ENCODE data around the gene FAM24B. TPM values are rescaled to one million over a fixed set of nuclear protein-coding genes. Genes with fewer than 3 reads are reported as not detected.

Gene FAM24B
- total and polyA plus RNA-seq, 2 donors (not counting 3 experiments of a cell fraction or from before 2014, with no cell fraction given) = 9.3 to 10.6 TPM

DNA sequence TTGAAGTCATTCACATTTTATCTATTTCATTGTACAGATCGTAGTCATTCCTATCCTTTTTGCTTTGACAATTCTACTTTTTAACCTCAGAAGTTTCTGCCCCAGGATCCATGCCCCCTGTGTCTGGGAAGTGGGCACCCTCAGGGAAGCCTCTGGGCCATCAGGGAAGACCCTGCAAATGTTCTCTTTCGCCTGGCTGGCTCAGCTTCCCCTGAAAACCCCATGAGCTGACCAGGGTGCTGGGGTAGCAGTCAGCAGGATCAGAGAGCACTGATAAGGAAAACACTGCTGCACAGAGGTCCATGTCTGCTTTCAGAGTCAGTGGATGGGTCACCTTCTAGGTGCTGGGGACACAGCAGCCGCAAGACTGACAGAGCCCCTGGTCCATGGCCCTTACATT, 57.6 kb downstream of the FAM24B start:
- Histone ChIP-seq H3K27me3 (ENCODE audit: control insufficient read depth in 2 of 2, insufficient read depth in 2 of 2, low read length in 2 of 2) (peaks cover 4 to 35% of the 10 kb centered on the region in 2 experiments), H3K4me2 (ENCODE audit: insufficient read depth, low read length) (no peak overlapping the region), H3K79me2 (ENCODE audit: control insufficient read depth, insufficient read depth, low read length) (no peaks in the 10 kb centered on the region), H2AFZ (ENCODE audit: low read depth, low read length) (no peak overlapping the region), H3K4me3 (replicated peaks in 1 of 3; ENCODE audit: insufficient read depth in 1 of 3, low read depth in 1 of 3, low read length in 3 of 3) (no peak overlapping the region), H3K9ac (replicated peaks; ENCODE audit: extremely low read depth, insufficient read depth, low read length) (no peak overlapping the region), H3K9me1 (replicated peaks; ENCODE audit: control insufficient read depth, extremely low read depth, insufficient read depth, low read length) (no peaks in the 10 kb centered on the region), H3K4me1 (ENCODE audit: control insufficient read depth, extremely low read depth, insufficient read depth, low read length) (no peaks in the 10 kb centered on the region), H3K27ac (ENCODE audit: insufficient read depth, low read depth, low read length) (no peak overlapping the region), H3K9me3 (replicated peaks; ENCODE audit: control insufficient read depth, insufficient read depth, low read length) (no peaks in the 10 kb centered on the region), H4K20me1 (replicated peaks; ENCODE audit: control insufficient read depth, extremely low read depth, insufficient read depth, low read length) (no peaks in the 10 kb centered on the region), H3K36me3 (ENCODE audit: control insufficient read depth in 2 of 2, extremely low read depth in 1 of 2, insufficient read depth in 2 of 2, low read length in 2 of 2) (no peaks in the 10 kb centered on the region)
- intact Hi-C loops (cut with micrococcal nuclease) = no loop called here
- BruUV-seq (replicated peaks) = no TSS peak
- ChIA-PET POLR2A (no interaction called here), CTCF (no interaction called here)
- dilution Hi-C loops (cut with MboI; ENCODE audit: extremely low pct_ligation_motif_present, low sequenced_read_pairs) = no loop called here
- DNase-seq (ENCODE audit: low read depth, low spot score) = no peak
- TF ChIP-seq GATA2 (IDR thresholded peaks at IDR 0.05; ENCODE audit: insufficient read depth, insufficient read length, low read depth, low read length) (no peak), MYC (IDR thresholded peaks at IDR 0.05; ENCODE audit: low read depth, low read length) (no peak), EZH2 (IDR thresholded peaks at IDR 0.05; ENCODE audit: borderline replicate concordance, low read depth, low read length, severe bottlenecking) (no peak), JUN (IDR thresholded peaks at IDR 0.05; ENCODE audit: borderline replicate concordance, insufficient read depth, insufficient read length, low read depth) (no peak), POLR2AphosphoS5 (IDR thresholded peaks at IDR 0.05; ENCODE audit: insufficient read depth, low read depth, low read length) (no peak), FOS (IDR thresholded peaks at IDR 0.05; ENCODE audit: borderline replicate concordance, insufficient read depth, low read length) (no peak), POLR2A (IDR thresholded peaks at IDR 0.05; ENCODE audit: low read depth, low read length) (no peak), CTCF (IDR thresholded peaks at IDR 0.05; ENCODE audit: extremely low read depth in 1 of 2, insufficient read depth in 1 of 2, low read depth in 1 of 2, low read length in 2 of 2) (no peak)
- TF ChIP-seq, protein P1, sequence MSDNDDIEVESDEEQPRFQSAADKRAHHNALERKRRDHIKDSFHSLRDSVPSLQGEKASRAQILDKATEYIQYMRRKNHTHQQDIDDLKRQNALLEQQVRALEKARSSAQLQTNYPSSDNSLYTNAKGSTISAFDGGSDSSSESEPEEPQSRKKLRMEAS (IDR thresholded peaks at IDR 0.05; ENCODE audit: insufficient read depth, insufficient read length) = no peak
- no peak for FAIRE-seq
